ENCODE measurements around the gene E4F1.

DNA sequence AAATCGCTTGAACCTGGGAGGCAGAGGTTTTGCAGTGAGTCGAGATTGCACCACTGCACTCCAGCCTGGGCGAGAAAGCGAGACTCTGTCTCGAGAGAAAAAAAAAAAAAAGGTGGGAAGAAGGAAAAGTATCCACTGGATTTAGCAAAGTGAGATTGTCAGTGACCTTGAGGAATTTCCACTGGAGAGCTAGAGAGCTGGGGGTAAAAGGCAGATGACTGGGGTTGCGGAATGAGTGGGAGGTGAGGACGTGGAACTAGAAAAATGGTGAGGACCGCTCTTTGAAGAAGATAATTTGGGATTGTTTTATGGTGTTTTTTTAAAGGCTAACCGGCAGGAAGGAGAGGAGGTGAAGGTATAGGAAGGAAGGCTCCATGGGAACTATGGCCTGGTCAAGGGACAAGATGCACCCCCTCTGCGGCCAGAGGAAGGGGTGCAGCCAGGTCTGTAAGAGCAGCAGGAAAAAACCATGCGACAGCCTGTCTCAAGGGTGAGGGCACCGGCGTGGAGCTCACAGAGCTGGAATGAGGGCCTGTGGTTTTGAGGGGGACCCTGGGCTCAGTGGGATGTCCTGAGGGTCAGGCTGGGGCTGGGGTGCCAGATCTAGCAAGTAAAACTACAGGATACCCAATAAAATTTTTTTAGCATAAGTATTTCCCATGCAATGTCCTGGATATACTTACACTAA is 18.8 kb upstream of the E4F1 start:
- TF ChIP-seq, protein P1, sequence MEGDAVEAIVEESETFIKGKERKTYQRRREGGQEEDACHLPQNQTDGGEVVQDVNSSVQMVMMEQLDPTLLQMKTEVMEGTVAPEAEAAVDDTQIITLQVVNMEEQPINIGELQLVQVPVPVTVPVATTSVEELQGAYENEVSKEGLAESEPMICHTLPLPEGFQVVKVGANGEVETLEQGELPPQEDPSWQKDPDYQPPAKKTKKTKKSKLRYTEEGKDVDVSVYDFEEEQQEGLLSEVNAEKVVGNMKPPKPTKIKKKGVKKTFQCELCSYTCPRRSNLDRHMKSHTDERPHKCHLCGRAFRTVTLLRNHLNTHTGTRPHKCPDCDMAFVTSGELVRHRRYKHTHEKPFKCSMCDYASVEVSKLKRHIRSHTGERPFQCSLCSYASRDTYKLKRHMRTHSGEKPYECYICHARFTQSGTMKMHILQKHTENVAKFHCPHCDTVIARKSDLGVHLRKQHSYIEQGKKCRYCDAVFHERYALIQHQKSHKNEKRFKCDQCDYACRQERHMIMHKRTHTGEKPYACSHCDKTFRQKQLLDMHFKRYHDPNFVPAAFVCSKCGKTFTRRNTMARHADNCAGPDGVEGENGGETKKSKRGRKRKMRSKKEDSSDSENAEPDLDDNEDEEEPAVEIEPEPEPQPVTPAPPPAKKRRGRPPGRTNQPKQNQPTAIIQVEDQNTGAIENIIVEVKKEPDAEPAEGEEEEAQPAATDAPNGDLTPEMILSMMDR (conservative IDR thresholded peaks at IDR 0.05 in 1 of 2, IDR thresholded peaks at IDR 0.05 in 1 of 2; ENCODE audit: low read depth in 1 of 2, low read length in 2 of 2): no peak
- TF ChIP-seq EZH2 (IDR thresholded peaks at IDR 0.05; ENCODE audit: low read length, missing control alignments): no peak

Measured in fibroblast of lung (primary cell).